Measurements from ENCODE around the gene CGNL1.

The CGNL1 gene

GRCh38 chr15:57500979-57501576 lies 124.8 kb downstream of the CGNL1 start:
- Mint-ChIP-seq H3K4me1 (ENCODE audit: low read depth) (no peaks in the 10 kb centered on the region), H3K27ac (no peak overlapping the region), H3K4me3 (no peak overlapping the region), H3K36me3 (ENCODE audit: low read depth) (no peaks in the 10 kb centered on the region), H3K9me3 (no peaks in the 10 kb centered on the region), H3K27me3 (ENCODE audit: low read depth) (no peaks in the 10 kb centered on the region)
- DNase-seq (ENCODE audit: low spot score) = no peak

GRCh38 chr15:57502116-57502515 lies 125.8 kb downstream of the CGNL1 start:
- Mint-ChIP-seq H3K27me3 (ENCODE audit: low read depth) (no peaks in the 10 kb centered on the region), H3K4me1 (ENCODE audit: low read depth) (no peaks in the 10 kb centered on the region), H3K9me3 (no peaks in the 10 kb centered on the region), H3K4me3 (no peak overlapping the region), H3K36me3 (ENCODE audit: low read depth) (no peaks in the 10 kb centered on the region), H3K27ac (no peak overlapping the region)
- no peak for DNase-seq (ENCODE audit: low spot score)

GRCh38 chr15:57503051-57503702 lies 126.9 kb downstream of the CGNL1 start:
- DNase-seq (ENCODE audit: low spot score) = no peak

GRCh38 chr15:57503911-57504598 lies 127.8 kb downstream of the CGNL1 start:
- H3K36me3 Mint-ChIP-seq (ENCODE audit: low read depth) = no peaks in the 10 kb centered on the region

More at GRCh38 chr15:57503051-57503702, 126.9 kb downstream of the CGNL1 start:
- H3K36me3 Mint-ChIP-seq (ENCODE audit: low read depth) = no peaks in the 10 kb centered on the region
- H3K27me3 Mint-ChIP-seq (ENCODE audit: low read depth) = no peaks in the 10 kb centered on the region
- H3K27ac Mint-ChIP-seq = no peak overlapping the region
- H3K4me1 Mint-ChIP-seq (ENCODE audit: low read depth) = no peaks in the 10 kb centered on the region
- no peak overlapping the region for H3K4me3 Mint-ChIP-seq
- H3K9me3 Mint-ChIP-seq = no peaks in the 10 kb centered on the region

GRCh38 chr15:57504599-57504940 lies 128.3 kb downstream of the CGNL1 start:
- no peak for DNase-seq (ENCODE audit: low spot score)
- no peaks in the 10 kb centered on the region for H3K27me3 Mint-ChIP-seq (ENCODE audit: low read depth)
- no peaks in the 10 kb centered on the region for H3K36me3 Mint-ChIP-seq (ENCODE audit: low read depth)
- H3K27ac Mint-ChIP-seq = no peak overlapping the region
- H3K4me1 Mint-ChIP-seq (ENCODE audit: low read depth) = no peaks in the 10 kb centered on the region
- H3K4me3 Mint-ChIP-seq = no peak overlapping the region
- H3K9me3 Mint-ChIP-seq = no peaks in the 10 kb centered on the region

More at GRCh38 chr15:57503911-57504598, 127.8 kb downstream of the CGNL1 start:
- Mint-ChIP-seq H3K4me3 (no peak overlapping the region), H3K4me1 (ENCODE audit: low read depth) (no peaks in the 10 kb centered on the region), H3K27ac (no peak overlapping the region), H3K27me3 (ENCODE audit: low read depth) (no peaks in the 10 kb centered on the region), H3K9me3 (no peaks in the 10 kb centered on the region)
- no peak for DNase-seq (ENCODE audit: low spot score)

- Mint-ChIP-seq H3K4me3 (no peak overlapping the region), H3K4me1 (ENCODE audit: low read depth) (no peaks in the 10 kb centered on the region), H3K9me3 (no peaks in the 10 kb centered on the region), H3K27me3 (ENCODE audit: low read depth) (no peaks in the 10 kb centered on the region), H3K36me3 (ENCODE audit: low read depth) (no peaks in the 10 kb centered on the region), H3K27ac (no peak overlapping the region)
- DNase-seq (ENCODE audit: low spot score) = no peak
These were observed 128.9 kb downstream of the CGNL1 start for GRCh38 chr15:57505056-57505715.

- Mint-ChIP-seq H3K9me3 (no peaks in the 10 kb centered on the region), H3K27ac (no peak overlapping the region), H3K4me3 (no peak overlapping the region), H3K27me3 (ENCODE audit: low read depth) (no peaks in the 10 kb centered on the region), H3K4me1 (ENCODE audit: low read depth) (no peaks in the 10 kb centered on the region), H3K36me3 (ENCODE audit: low read depth) (no peaks in the 10 kb centered on the region)
- DNase-seq (ENCODE audit: low spot score) = no peak
These were observed 129.7 kb downstream of the CGNL1 start for GRCh38 chr15:57505949-57506391.

- no peak for DNase-seq (ENCODE audit: low spot score)
- no peaks in the 10 kb centered on the region for H3K36me3 Mint-ChIP-seq (ENCODE audit: low read depth)
- no peaks in the 10 kb centered on the region for H3K9me3 Mint-ChIP-seq
- H3K27me3 Mint-ChIP-seq (ENCODE audit: low read depth) = no peaks in the 10 kb centered on the region
- H3K27ac Mint-ChIP-seq = no peak overlapping the region
- no peak overlapping the region for H3K4me3 Mint-ChIP-seq
- no peaks in the 10 kb centered on the region for H3K4me1 Mint-ChIP-seq (ENCODE audit: low read depth)
These were observed 130.1 kb downstream of the CGNL1 start for GRCh38 chr15:57506422-57506821.

- no peaks in the 10 kb centered on the region for H3K36me3 Mint-ChIP-seq (ENCODE audit: low read depth)
- H3K9me3 Mint-ChIP-seq = no peaks in the 10 kb centered on the region
- H3K4me1 Mint-ChIP-seq (ENCODE audit: low read depth) = no peaks in the 10 kb centered on the region
These were observed 130.8 kb downstream of the CGNL1 start for GRCh38 chr15:57507111-57507510.

GRCh38 chr15:57509126-57509525 lies 132.8 kb downstream of the CGNL1 start:
- H3K9me3 Mint-ChIP-seq = no peaks in the 10 kb centered on the region
- H3K27ac Mint-ChIP-seq = no peak overlapping the region
- H3K27me3 Mint-ChIP-seq (ENCODE audit: low read depth) = no peaks in the 10 kb centered on the region
- no peaks in the 10 kb centered on the region for H3K36me3 Mint-ChIP-seq (ENCODE audit: low read depth)
- no peak for DNase-seq (ENCODE audit: low spot score)
- H3K4me3 Mint-ChIP-seq = no peak overlapping the region
- no peaks in the 10 kb centered on the region for H3K4me1 Mint-ChIP-seq (ENCODE audit: low read depth)

More at GRCh38 chr15:57507111-57507510, 130.8 kb downstream of the CGNL1 start:
- no peak overlapping the region for H3K27ac Mint-ChIP-seq
- no peak overlapping the region for H3K4me3 Mint-ChIP-seq
- no peaks in the 10 kb centered on the region for H3K27me3 Mint-ChIP-seq (ENCODE audit: low read depth)
- no peak for DNase-seq (ENCODE audit: low spot score)

GRCh38 chr15:57509965-57510364 lies 133.7 kb downstream of the CGNL1 start:
- DNase-seq (ENCODE audit: low spot score) = no peak

GRCh38 chr15:57510647-57511046 lies 134.3 kb downstream of the CGNL1 start:
- H3K27ac Mint-ChIP-seq = no peak overlapping the region
- H3K27me3 Mint-ChIP-seq (ENCODE audit: low read depth) = no peaks in the 10 kb centered on the region
- no peaks in the 10 kb centered on the region for H3K9me3 Mint-ChIP-seq
- DNase-seq (ENCODE audit: low spot score) = no peak
- H3K4me1 Mint-ChIP-seq (ENCODE audit: low read depth) = no peaks in the 10 kb centered on the region
- no peak overlapping the region for H3K4me3 Mint-ChIP-seq
- no peaks in the 10 kb centered on the region for H3K36me3 Mint-ChIP-seq (ENCODE audit: low read depth)

More at GRCh38 chr15:57509965-57510364, 133.7 kb downstream of the CGNL1 start:
- Mint-ChIP-seq H3K27ac (no peak overlapping the region), H3K4me1 (ENCODE audit: low read depth) (no peaks in the 10 kb centered on the region), H3K36me3 (ENCODE audit: low read depth) (no peaks in the 10 kb centered on the region), H3K4me3 (no peak overlapping the region), H3K27me3 (ENCODE audit: low read depth) (no peaks in the 10 kb centered on the region), H3K9me3 (no peaks in the 10 kb centered on the region)

- DNase-seq (ENCODE audit: low spot score) = no peak
- Mint-ChIP-seq H3K9me3 (no peaks in the 10 kb centered on the region), H3K27ac (no peak overlapping the region), H3K27me3 (ENCODE audit: low read depth) (no peaks in the 10 kb centered on the region), H3K36me3 (ENCODE audit: low read depth) (no peaks in the 10 kb centered on the region), H3K4me1 (ENCODE audit: low read depth) (no peaks in the 10 kb centered on the region), H3K4me3 (no peak overlapping the region)
These were observed 140.2 kb downstream of the CGNL1 start for GRCh38 chr15:57516327-57517029.
